A549 (cell line): ENCODE data around the gene CNTN2. TPM values are rescaled to one million over a fixed set of nuclear protein-coding genes. Genes with fewer than 3 reads are reported as not detected.

Source experiments
- ATAC-seq, 2 experiments: fragments of 200-7000 bp in 1 of 2; fragments of >200 bp in 1 of 2; cut with Nextera tagmentation in 1 of 2; cut with Tn5 transposase in 1 of 2; 3 replicates each; pipeline versions ENCODE4 v1.8.0 to v1.9.1; 2018 to 2020; ENCODE audit warnings: mild to moderate bottlenecking in 1 of 2, moderate library complexity in 1 of 2
- CTCF ChIA-PET: fragments of 300-600 bp; sonication (Branson Sonifier 250); formaldehyde crosslinking; extraction: SDS; loops from one replicate; lab custom pipeline; 2021; ENCODE audit warnings: antibody characterized with exemption, inconsistent platforms; lab: Yijun Ruan, JAX
- POLR2A ChIA-PET: fragments of 350-600 bp; formaldehyde crosslinking; extraction: SDS; loops from one replicate; lab custom pipeline; 2021; ENCODE audit warnings: antibody characterized with exemption, inconsistent platforms; lab: Yijun Ruan, JAX
- DNase-seq, 2 experiments: peaks; one replicate each; pipeline versions ENCODE4 v3.0.0 to v3.0.0-alpha.2; 2011 to 2016; ENCODE audit warnings: low read depth in 1 of 2, low spot score in 1 of 2
- FAIRE-seq: peaks from 2 replicates; lab custom pipeline; 2011; peaks lifted over from hg19 to GRCh38; lab: Jason Lieb, UNC
- H3K27ac ChIP-seq, 2 experiments: fragments of >200 bp; sonication (Bioruptor Twin); formaldehyde crosslinking; 3 replicates each; pipeline ENCODE4 v1.5.1; 2016 to 2017
- H3K4me1 ChIP-seq: fragments of >200 bp; sonication (Bioruptor Twin); formaldehyde crosslinking; 3 replicates; pipeline ENCODE4 v1.6.1; 2016
- H3K4me2 ChIP-seq: fragments of >200 bp; sonication (Bioruptor Twin); formaldehyde crosslinking; 3 replicates; pipeline ENCODE4 v1.6.1; 2016
- H3K4me3 ChIP-seq: fragments of >200 bp; sonication (Bioruptor Twin); formaldehyde crosslinking; 3 replicates; pipeline ENCODE4 v1.5.1; 2016
- H3K9me3 ChIP-seq: fragments of >200 bp; sonication (Bioruptor Twin); formaldehyde crosslinking; 3 replicates; pipeline ENCODE4 v1.6.1; 2016
- BHLHE40 ChIP-seq: IDR thresholded peaks from 2 replicates; pipeline ENCODE4 v1.6.1; 2012; ENCODE audit warnings: low read depth, low read length, inconsistent platforms
- CBX2 ChIP-seq: fragments of 200-600 bp; sonication (generic); IDR thresholded peaks from 2 replicates; pipeline ENCODE4 v1.6.1; 2016; ENCODE audit warnings: low read depth, mild to moderate bottlenecking, borderline replicate concordance
- CBX8 ChIP-seq: fragments of 200-600 bp; sonication (generic); IDR thresholded peaks from 2 replicates; pipeline ENCODE4 v1.6.1; 2016
- CEBPB ChIP-seq, 2 experiments: fragments of >200 bp in 1 of 2; sonication (Bioruptor Twin) in 1 of 2; formaldehyde crosslinking in 1 of 2; IDR thresholded peaks; 2 replicates each; pipeline ENCODE4 v1.6.1; 2012 to 2016
- EHF ChIP-seq: fragments of 250-450 bp; sonication (Bioruptor Pico); IDR thresholded peaks from 2 replicates; pipeline ENCODE4 v1.5.0; 2020; ENCODE audit warnings: mild to moderate bottlenecking
- EHMT2 ChIP-seq: fragments of 200-600 bp; sonication (generic); IDR thresholded peaks from 2 replicates; pipeline ENCODE4 v1.6.1; 2016; ENCODE audit warnings: antibody characterized with exemption, low read depth, mild to moderate bottlenecking, moderate library complexity
- ESRRA ChIP-seq: fragments of 150-350 bp; IDR thresholded peaks from 2 replicates; pipeline ENCODE4 v1.6.1; 2014; ENCODE audit warnings: mild to moderate bottlenecking, low read length, borderline replicate concordance
- FOSL2 ChIP-seq, 2 experiments: fragments of 450-650 bp in 1 of 2; fragments of >200 bp in 1 of 2; sonication (Bioruptor Twin) in 1 of 2; formaldehyde crosslinking; IDR thresholded peaks; 2 replicates each; pipeline versions ENCODE4 v1.5.0 to v1.6.1; 2016 to 2020; ENCODE audit warnings: mild to moderate bottlenecking in 1 of 2, moderate library complexity in 1 of 2
- GATA3 ChIP-seq: IDR thresholded peaks from 2 replicates; pipeline ENCODE4 v1.6.1; 2012; ENCODE audit warnings: borderline replicate concordance
- HDAC2 ChIP-seq: fragments of 200-600 bp; sonication (generic); IDR thresholded peaks from 2 replicates; pipeline ENCODE4 v1.6.1; 2016
- HOXA7 ChIP-seq: fragments of 250-450 bp; sonication (Bioruptor Pico); IDR thresholded peaks from 2 replicates; pipeline ENCODE4 v1.5.0; 2020; ENCODE audit warnings: mild to moderate bottlenecking, moderate library complexity
- HOXB5 ChIP-seq: fragments of 250-450 bp; sonication (Bioruptor Pico); IDR thresholded peaks from 2 replicates; pipeline ENCODE4 v1.5.0; 2020; ENCODE audit warnings: mild to moderate bottlenecking, moderate library complexity
- KDM5A ChIP-seq: fragments of 200-600 bp; sonication (generic); IDR thresholded peaks from 2 replicates; pipeline ENCODE4 v1.6.1; 2016; ENCODE audit warnings: antibody characterized with exemption, mild to moderate bottlenecking
- MAZ ChIP-seq: fragments of 150-350 bp; IDR thresholded peaks from 2 replicates; pipeline ENCODE4 v1.6.1; 2014; ENCODE audit warnings: antibody characterized with exemption, low read depth, low read length, borderline replicate concordance
- NPAS2 ChIP-seq: fragments of 250-450 bp; sonication (Bioruptor Pico); IDR thresholded peaks from 2 replicates; pipeline ENCODE4 v1.8.0; 2022; ENCODE audit warnings: mild to moderate bottlenecking, moderate library complexity, borderline replicate concordance
- PHF8 ChIP-seq: fragments of 200-600 bp; sonication (generic); IDR thresholded peaks from 2 replicates; pipeline ENCODE4 v1.6.1; 2016; ENCODE audit warnings: low read depth, mild to moderate bottlenecking, antibody characterized with exemption, moderate library complexity, borderline replicate concordance
- POLR2A ChIP-seq: IDR thresholded peaks from 2 replicates; pipeline ENCODE4 v1.6.1; 2012; ENCODE audit warnings: mild to moderate bottlenecking, low read length
- RCOR1 ChIP-seq: fragments of 150-350 bp; IDR thresholded peaks from 2 replicates; pipeline ENCODE4 v1.6.1; 2014; ENCODE audit warnings: antibody characterized with exemption, low read length, low read depth
- RNF2 ChIP-seq: fragments of 200-600 bp; sonication (generic); IDR thresholded peaks from 2 replicates; pipeline ENCODE4 v1.6.1; 2016; ENCODE audit warnings: low read depth, mild to moderate bottlenecking, antibody characterized with exemption, moderate library complexity, borderline replicate concordance
- SREBF2 ChIP-seq: fragments of 450-650 bp; IDR thresholded peaks from 2 replicates; pipeline ENCODE4 v1.6.1; 2014; ENCODE audit warnings: mild to moderate bottlenecking, moderate library complexity
- TFCP2L1 ChIP-seq: fragments of 250-450 bp; sonication (Bioruptor Pico); IDR thresholded peaks from 2 replicates; pipeline ENCODE4 v1.5.0; 2021; ENCODE audit warnings: mild to moderate bottlenecking
- TP53 ChIP-seq: fragments of 250-450 bp; sonication (Bioruptor Pico); IDR thresholded peaks from 2 replicates; pipeline ENCODE4 v1.5.0; 2021; ENCODE audit warnings: mild to moderate bottlenecking, moderate library complexity
- ZC3H11A ChIP-seq: fragments of 450-650 bp; IDR thresholded peaks from 2 replicates; pipeline ENCODE4 v1.6.1; 2014; ENCODE audit warnings: antibody characterized with exemption, mild to moderate bottlenecking
- WGBS: methylation state at CpG from one replicate; pipeline ENCODE4 v1.1.6; 2017; ENCODE audit errors: missing lambda C conversion rate; 5-methylcytosine and 5-hydroxymethylcytosine counted together
- polyA plus RNA-seq, 4 experiments: library from polyadenylated mRNA; depleted of rRNA in 3 of 4; stranded (reverse); fragments of >200 nt; fragmentation: RNase III in 1 of 4; extraction: RNeasy Plus Mini Kit Qiagen cat#74134 plus additional on column Dnase treatment in 1 of 4; gene quantifications; 2 replicates in 3 of 4; 3 replicates in 1 of 4; pipeline ENCODE4 v1.2.3, GENCODE V29; 2011 to 2017
- TF ChIP-seq, protein P1 (sequence below): fragments of >200 bp; sonication (Bioruptor Twin); formaldehyde crosslinking; IDR thresholded peaks from 3 replicates; pipeline ENCODE4 v1.6.1; 2016
- TF ChIP-seq, protein P2 (sequence below): fragments of 250-450 bp; sonication (Bioruptor Pico); IDR thresholded peaks from 2 replicates; pipeline ENCODE4 v1.5.0; 2021; ENCODE audit warnings: mild to moderate bottlenecking, moderate library complexity, borderline replicate concordance
- TF ChIP-seq, protein P3 (sequence below): IDR thresholded peaks from 2 replicates; pipeline ENCODE4 v1.6.1; 2012
- TF ChIP-seq, protein P4 (sequence below): fragments of >200 bp; sonication (Bioruptor Twin); formaldehyde crosslinking; IDR thresholded peaks from 2 replicates; pipeline ENCODE4 v1.6.1; 2016
- TF ChIP-seq, protein P5 (sequence below): IDR thresholded peaks from 2 replicates; pipeline ENCODE4 v1.6.1; 2012
- TF ChIP-seq, protein P6 (sequence below): fragments of 450-650 bp; IDR thresholded peaks from 2 replicates; pipeline ENCODE4 v1.6.1; 2014; ENCODE audit warnings: antibody characterized with exemption

CNTN2 gene
- polyA plus RNA-seq, 2 of the 4 experiments (the other 2 are of a cell fraction) = not detected

DNA sequence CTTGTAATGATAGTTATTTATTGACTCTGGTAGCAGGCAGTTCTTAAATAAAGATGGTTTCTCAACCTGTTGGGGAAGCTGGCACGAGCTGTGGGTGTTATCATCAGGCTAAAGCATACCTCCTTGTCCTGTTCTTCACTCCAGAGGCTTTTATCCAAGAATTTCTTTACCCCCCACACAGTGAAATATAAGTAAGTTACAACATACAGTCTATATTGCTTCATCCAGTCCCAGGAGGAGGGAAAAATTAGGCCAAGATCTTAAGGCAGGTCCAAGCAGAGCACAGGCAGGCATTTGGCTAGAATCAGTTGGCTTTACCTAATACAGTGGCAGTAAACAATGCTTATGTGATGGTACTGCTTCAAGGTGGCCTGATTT, 34.9 kb downstream of the CNTN2 start:
- FAIRE-seq = no peak
- TF ChIP-seq, protein P1, sequence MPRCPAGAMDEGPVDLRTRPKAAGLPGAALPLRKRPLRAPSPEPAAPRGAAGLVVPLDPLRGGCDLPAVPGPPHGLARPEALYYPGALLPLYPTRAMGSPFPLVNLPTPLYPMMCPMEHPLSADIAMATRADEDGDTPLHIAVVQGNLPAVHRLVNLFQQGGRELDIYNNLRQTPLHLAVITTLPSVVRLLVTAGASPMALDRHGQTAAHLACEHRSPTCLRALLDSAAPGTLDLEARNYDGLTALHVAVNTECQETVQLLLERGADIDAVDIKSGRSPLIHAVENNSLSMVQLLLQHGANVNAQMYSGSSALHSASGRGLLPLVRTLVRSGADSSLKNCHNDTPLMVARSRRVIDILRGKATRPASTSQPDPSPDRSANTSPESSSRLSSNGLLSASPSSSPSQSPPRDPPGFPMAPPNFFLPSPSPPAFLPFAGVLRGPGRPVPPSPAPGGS = no peak
- TF ChIP-seq, protein P2, sequence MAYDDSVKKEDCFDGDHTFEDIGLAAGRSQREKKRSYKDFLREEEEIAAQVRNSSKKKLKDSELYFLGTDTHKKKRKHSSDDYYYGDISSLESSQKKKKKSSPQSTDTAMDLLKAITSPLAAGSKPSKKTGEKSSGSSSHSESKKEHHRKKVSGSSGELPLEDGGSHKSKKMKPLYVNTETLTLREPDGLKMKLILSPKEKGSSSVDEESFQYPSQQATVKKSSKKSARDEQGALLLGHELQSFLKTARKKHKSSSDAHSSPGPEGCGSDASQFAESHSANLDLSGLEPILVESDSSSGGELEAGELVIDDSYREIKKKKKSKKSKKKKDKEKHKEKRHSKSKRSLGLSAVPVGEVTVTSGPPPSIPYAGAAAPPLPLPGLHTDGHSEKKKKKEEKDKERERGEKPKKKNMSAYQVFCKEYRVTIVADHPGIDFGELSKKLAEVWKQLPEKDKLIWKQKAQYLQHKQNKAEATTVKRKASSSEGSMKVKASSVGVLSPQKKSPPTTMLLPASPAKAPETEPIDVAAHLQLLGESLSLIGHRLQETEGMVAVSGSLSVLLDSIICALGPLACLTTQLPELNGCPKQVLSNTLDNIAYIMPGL = no peak
- TF ChIP-seq, protein P3, sequence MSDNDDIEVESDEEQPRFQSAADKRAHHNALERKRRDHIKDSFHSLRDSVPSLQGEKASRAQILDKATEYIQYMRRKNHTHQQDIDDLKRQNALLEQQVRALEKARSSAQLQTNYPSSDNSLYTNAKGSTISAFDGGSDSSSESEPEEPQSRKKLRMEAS = no peak
- TF ChIP-seq NPAS2 (CRISPR knock-in tag) (no peak), MAZ (no peak), CBX8 (no peak), PHF8 (no peak), KDM5A (no peak), HOXA7 (CRISPR knock-in tag) (no peak), TFCP2L1 (CRISPR knock-in tag) (no peak), HOXB5 (CRISPR knock-in tag) (no peak), ZC3H11A (no peak), RNF2 (no peak), BHLHE40 (no peak), HDAC2 (no peak), EHMT2 (no peak)
- TF ChIP-seq, protein P4, sequence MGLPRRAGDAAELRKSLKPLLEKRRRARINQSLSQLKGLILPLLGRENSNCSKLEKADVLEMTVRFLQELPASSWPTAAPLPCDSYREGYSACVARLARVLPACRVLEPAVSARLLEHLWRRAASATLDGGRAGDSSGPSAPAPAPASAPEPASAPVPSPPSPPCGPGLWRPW = no peak
- TF ChIP-seq, protein P5, sequence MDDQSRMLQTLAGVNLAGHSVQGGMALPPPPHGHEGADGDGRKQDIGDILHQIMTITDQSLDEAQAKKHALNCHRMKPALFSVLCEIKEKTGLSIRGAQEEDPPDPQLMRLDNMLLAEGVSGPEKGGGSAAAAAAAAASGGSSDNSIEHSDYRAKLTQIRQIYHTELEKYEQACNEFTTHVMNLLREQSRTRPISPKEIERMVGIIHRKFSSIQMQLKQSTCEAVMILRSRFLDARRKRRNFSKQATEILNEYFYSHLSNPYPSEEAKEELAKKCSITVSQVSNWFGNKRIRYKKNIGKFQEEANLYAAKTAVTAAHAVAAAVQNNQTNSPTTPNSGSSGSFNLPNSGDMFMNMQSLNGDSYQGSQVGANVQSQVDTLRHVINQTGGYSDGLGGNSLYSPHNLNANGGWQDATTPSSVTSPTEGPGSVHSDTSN = no peak
- Histone ChIP-seq H3K9me3 (no peaks in the 10 kb centered on the region), H3K27ac (no peak overlapping the region), H3K4me3 (no peak overlapping the region), H3K4me1 (no peaks in the 10 kb centered on the region), H3K4me2 (no peak overlapping the region)
- ChIA-PET CTCF (interaction anchor here (0.9 to 15.7 kb wide), 5 partner anchors 9 to 89 kb away, joined by 3 to 134 read pairs (median 3); no protein-coding TSS in a partner anchor), POLR2A (no interaction called here)
- DNase-seq = no peak
- no peak for ATAC-seq
- WGBS = 76% methylated on average over 1 of the region's 1 CpG

DNA sequence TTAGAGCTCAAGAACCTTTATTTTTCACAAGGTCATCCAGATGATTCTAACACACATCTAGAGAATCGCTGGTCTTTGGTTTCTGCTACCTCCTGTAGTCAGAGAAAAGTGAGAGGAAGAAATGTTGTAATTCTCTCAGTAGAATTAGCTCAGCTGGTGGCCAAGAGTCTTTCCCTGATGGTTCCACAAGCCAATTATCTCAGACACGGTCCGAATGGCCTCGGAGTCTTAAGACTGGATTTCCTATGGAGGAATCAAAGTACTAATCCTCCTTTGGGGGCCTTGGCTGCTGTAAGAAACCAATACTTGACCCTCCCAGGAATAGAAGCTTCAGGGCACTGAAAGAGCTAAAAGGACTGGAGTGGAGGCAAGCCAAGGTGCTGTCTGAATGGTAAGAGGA, 39.4 kb downstream of the CNTN2 start:
- ATAC-seq (no peak), DNase-seq (no peak), FAIRE-seq (no peak)
- WGBS = 88% methylated on average over 4 of the region's 4 CpGs
- H3K4me2 ChIP-seq = no peak overlapping the region
- H3K4me1 ChIP-seq = no peaks in the 10 kb centered on the region
- H3K27ac ChIP-seq = no peak overlapping the region
- H3K4me3 ChIP-seq = no peak overlapping the region
- CTCF ChIA-PET = interaction anchor here (0.7 to 15.7 kb wide), 4 partner anchors 12 to 93 kb away, joined by 3 to 134 read pairs (median 10); no protein-coding TSS in a partner anchor
- POLR2A ChIA-PET = no interaction called here
- no peak for TF ChIP-seq HDAC2
- TF ChIP-seq ZC3H11A = no peak
- no peak for TF ChIP-seq EHF (CRISPR knock-in tag)
- TF ChIP-seq TP53 (CRISPR knock-in tag) = no peak
- TF ChIP-seq, protein P1 = no peak
- TF ChIP-seq POLR2A = no peak
- no peak for TF ChIP-seq CEBPB (IDR thresholded peaks at IDR 0.05)
- TF ChIP-seq, protein P2 = no peak
- TF ChIP-seq RCOR1 = no peak
- no peak for TF ChIP-seq KDM5A
- TF ChIP-seq SREBF2 = no peak
- TF ChIP-seq FOSL2 (IDR thresholded peaks at IDR 0.05) = no peak
- no peak for TF ChIP-seq FOSL2 (CRISPR knock-in tag; IDR thresholded peaks at IDR 0.05)
- TF ChIP-seq, protein P5 = no peak
- no peak for TF ChIP-seq ESRRA
- TF ChIP-seq, protein P6, sequence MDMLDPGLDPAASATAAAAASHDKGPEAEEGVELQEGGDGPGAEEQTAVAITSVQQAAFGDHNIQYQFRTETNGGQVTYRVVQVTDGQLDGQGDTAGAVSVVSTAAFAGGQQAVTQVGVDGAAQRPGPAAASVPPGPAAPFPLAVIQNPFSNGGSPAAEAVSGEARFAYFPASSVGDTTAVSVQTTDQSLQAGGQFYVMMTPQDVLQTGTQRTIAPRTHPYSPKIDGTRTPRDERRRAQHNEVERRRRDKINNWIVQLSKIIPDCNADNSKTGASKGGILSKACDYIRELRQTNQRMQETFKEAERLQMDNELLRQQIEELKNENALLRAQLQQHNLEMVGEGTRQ = no peak
- no peak for TF ChIP-seq GATA3
- TF ChIP-seq CBX2 = no peak
- TF ChIP-seq, all 56 proteins: peak for 0
- no peaks in the 10 kb centered on the region for H3K9me3 ChIP-seq
